Stomach (tissue), 4 donors: ENCODE results near the gene AREL1.

Experiments
- CTCF ChIP-seq, 7 experiments: fragments of 450-650 bp in 4 of 7; fragments of 200-600 bp in 3 of 7; sonication (generic) in 3 of 7; IDR thresholded peaks; one replicate each; pipeline ENCODE4 v1.5.1; 2016 to 2019; ENCODE audit warnings: antibody characterized with exemption in 7 of 7, control low read depth in 2 of 7, mild to moderate bottlenecking in 1 of 7
- EP300 ChIP-seq: sonication (generic); formaldehyde crosslinking; IDR thresholded peaks from one replicate; pipeline ENCODE4 v1.6.1; 2017; ENCODE audit warnings: antibody characterized with exemption
- POLR2A ChIP-seq, 4 donors: fragments of 450-650 bp; IDR thresholded peaks; one replicate each; pipeline ENCODE4 v1.6.1; 2016; ENCODE audit warnings: antibody characterized with exemption in 4 of 4, control low read depth in 2 of 4, mild to moderate bottlenecking in 1 of 4, moderate library complexity in 1 of 4
- POLR2AphosphoS5 ChIP-seq, 3 donors: sonication (generic); formaldehyde crosslinking; IDR thresholded peaks; one replicate each; pipeline ENCODE4 v1.6.1; 2016; ENCODE audit warnings: antibody characterized with exemption in 3 of 3

DNA sequence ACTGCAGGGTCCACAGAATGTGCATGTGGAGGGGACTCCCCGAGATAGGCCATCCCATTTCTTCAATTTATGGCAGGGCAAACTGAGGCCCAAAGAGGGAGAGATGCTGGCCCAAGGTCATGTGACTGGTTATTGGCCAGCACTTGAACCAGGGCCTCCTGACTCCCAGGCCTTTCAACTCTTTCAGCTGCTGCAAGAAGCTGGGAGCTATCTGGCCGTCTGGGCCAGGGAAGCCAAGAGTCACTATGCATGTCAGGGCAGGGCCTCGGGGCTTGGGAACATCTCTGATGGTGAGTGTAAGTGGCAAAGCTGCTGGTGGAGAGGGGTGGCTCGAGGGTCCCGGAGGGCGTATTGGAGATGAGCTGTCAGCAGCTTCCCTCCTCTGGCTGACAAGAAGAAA, 91.3 kb downstream of the AREL1 start:
- TF ChIP-seq POLR2A (IDR thresholded peaks at IDR 0.05) (no peak), CTCF (IDR thresholded peaks at IDR 0.05) (no peak), EP300 (no peak), POLR2AphosphoS5 (IDR thresholded peaks at IDR 0.05) (no peak)
